ENCODE results near the gene SLC5A11. TPM values are rescaled to one million over a fixed set of nuclear protein-coding genes. Genes with fewer than 3 reads are reported as not detected.
A peak's percentile ranks its signal among the peaks of the same experiment; 100 is the strongest.
"Not testable (repeated sequence)": the region's sequence is repeated elsewhere in the genome, so short reads cannot be mapped to it uniquely, and the experiment has no call there.

The SLC5A11 gene
- total RNA-seq, 2 donors from 2014 or later = not detected

- intact Hi-C loops (cut with DNase I) = no loop called here
Measured at GRCh38 chr16:24852281-24852721, 6.5 kb downstream of the SLC5A11 start.

DNA sequence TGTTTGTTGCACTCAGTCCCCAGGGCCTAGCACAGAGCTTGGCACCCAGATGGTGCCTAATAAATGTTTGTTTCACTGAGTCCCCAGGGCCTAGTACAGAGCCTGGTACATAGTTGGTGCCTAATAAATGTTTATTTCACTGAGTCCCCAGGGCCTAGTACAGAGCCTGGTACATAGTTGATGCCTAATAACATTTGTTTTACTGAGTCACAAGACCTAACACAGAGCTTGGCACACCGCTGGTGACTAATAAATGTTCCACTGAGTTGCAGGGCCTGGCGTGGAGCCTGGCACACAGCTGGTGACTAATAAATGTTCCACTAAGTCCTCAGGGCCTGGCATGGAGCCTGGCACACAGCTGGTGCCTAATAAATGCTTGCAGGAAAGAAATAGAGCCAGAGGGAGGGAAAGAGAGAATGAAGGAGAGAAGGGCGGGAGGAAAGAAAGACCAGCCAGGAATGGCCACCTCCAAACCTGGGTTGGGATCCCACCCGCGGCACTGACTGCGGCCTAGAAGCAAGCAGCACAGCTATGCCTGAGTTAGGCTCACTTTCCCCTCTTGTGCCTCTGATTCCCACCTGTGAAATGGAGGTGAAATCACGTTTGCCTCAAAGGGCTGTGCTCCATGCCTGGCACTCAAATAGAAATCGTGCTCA, 7.5 kb downstream of the SLC5A11 start:
- TF ChIP-seq POLR2A (IDR thresholded peaks at IDR 0.05) (no peak), POLR2AphosphoS5 (IDR thresholded peaks at IDR 0.05) (no peak)
- TF ChIP-seq, protein P1, sequence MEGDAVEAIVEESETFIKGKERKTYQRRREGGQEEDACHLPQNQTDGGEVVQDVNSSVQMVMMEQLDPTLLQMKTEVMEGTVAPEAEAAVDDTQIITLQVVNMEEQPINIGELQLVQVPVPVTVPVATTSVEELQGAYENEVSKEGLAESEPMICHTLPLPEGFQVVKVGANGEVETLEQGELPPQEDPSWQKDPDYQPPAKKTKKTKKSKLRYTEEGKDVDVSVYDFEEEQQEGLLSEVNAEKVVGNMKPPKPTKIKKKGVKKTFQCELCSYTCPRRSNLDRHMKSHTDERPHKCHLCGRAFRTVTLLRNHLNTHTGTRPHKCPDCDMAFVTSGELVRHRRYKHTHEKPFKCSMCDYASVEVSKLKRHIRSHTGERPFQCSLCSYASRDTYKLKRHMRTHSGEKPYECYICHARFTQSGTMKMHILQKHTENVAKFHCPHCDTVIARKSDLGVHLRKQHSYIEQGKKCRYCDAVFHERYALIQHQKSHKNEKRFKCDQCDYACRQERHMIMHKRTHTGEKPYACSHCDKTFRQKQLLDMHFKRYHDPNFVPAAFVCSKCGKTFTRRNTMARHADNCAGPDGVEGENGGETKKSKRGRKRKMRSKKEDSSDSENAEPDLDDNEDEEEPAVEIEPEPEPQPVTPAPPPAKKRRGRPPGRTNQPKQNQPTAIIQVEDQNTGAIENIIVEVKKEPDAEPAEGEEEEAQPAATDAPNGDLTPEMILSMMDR (IDR thresholded peaks at IDR 0.05) = no peak
- no peaks in the 10 kb centered on the region for H3K36me3 ChIP-seq
- H3K27me3 ChIP-seq (replicated peaks; ENCODE audit: insufficient read depth) = no peaks in the 10 kb centered on the region
- DNase-seq (ENCODE audit: low spot score) = no peak
- H3K4me3 ChIP-seq = no peak overlapping the region
- no peaks in the 10 kb centered on the region for H3K9me3 ChIP-seq
- peaks cover 2% of the 10 kb centered on the region for H3K4me1 ChIP-seq (replicated peaks)
- H3K27ac ChIP-seq = no peak overlapping the region
- intact Hi-C loops (cut with DNase I) = no loop called here
- WGBS = 75% methylated on average over 8 of the region's 8 CpGs

More at GRCh38 chr16:24852281-24852721, 6.5 kb downstream of the SLC5A11 start:
- no peak for TF ChIP-seq POLR2A (IDR thresholded peaks at IDR 0.05)
- TF ChIP-seq POLR2AphosphoS5 (IDR thresholded peaks at IDR 0.05) = no peak
- TF ChIP-seq, protein P1 (IDR thresholded peaks at IDR 0.05) = no peak
- H3K36me3 ChIP-seq = no peaks in the 10 kb centered on the region
- DNase-seq (ENCODE audit: low spot score) = no peak
- peaks cover 2% of the 10 kb centered on the region for H3K4me1 ChIP-seq (replicated peaks)
- no peak overlapping the region for H3K27ac ChIP-seq
- no peak overlapping the region for H3K4me3 ChIP-seq
- H3K9me3 ChIP-seq = no peaks in the 10 kb centered on the region
- no peaks in the 10 kb centered on the region for H3K27me3 ChIP-seq (replicated peaks; ENCODE audit: insufficient read depth)
- 55% methylated on average over 8 of the region's 8 CpGs for WGBS

- DNase-seq (ENCODE audit: low spot score) = peak; percentile 16
- H3K27me3 ChIP-seq (replicated peaks; ENCODE audit: insufficient read depth) = no peaks in the 10 kb centered on the region
- peaks cover 2% of the 10 kb centered on the region for H3K4me1 ChIP-seq (replicated peaks)
- no peak overlapping the region for H3K4me3 ChIP-seq
- no peak overlapping the region for H3K27ac ChIP-seq
- no peaks in the 10 kb centered on the region for H3K36me3 ChIP-seq
- TF ChIP-seq POLR2A (IDR thresholded peaks at IDR 0.05) (no peak), POLR2AphosphoS5 (IDR thresholded peaks at IDR 0.05) (no peak)
- TF ChIP-seq, protein P1 (IDR thresholded peaks at IDR 0.05) = no peak
- H3K9me3 ChIP-seq = no peaks in the 10 kb centered on the region
- 5% methylated on average over 15 of the region's 18 CpGs for WGBS
- intact Hi-C loops (cut with DNase I) = no loop called here
Measured at GRCh38 chr16:24853830-24854229, 8.1 kb downstream of the SLC5A11 start.

GRCh38 chr16:24854607-24855171, 8.9 kb downstream of the SLC5A11 start:
- Histone ChIP-seq H3K36me3 (no peaks in the 10 kb centered on the region), H3K27ac (no peak overlapping the region), H3K27me3 (replicated peaks; ENCODE audit: insufficient read depth) (no peaks in the 10 kb centered on the region), H3K9me3 (no peaks in the 10 kb centered on the region), H3K4me3 (no peak overlapping the region), H3K4me1 (replicated peaks) (peaks cover 2% of the 10 kb centered on the region)
- intact Hi-C loops (cut with DNase I) = no loop called here
- TF ChIP-seq POLR2A (IDR thresholded peaks at IDR 0.05) = no peak
- TF ChIP-seq POLR2AphosphoS5 (IDR thresholded peaks at IDR 0.05) = no peak
- TF ChIP-seq, protein P1 (IDR thresholded peaks at IDR 0.05) = no peak
- no peak for DNase-seq (ENCODE audit: low spot score)

GRCh38 chr16:24855678-24856077, 9.9 kb downstream of the SLC5A11 start:
- Histone ChIP-seq H3K36me3 (no peaks in the 10 kb centered on the region), H3K9me3 (no peaks in the 10 kb centered on the region), H3K4me1 (replicated peaks) (peaks cover 2% of the 10 kb centered on the region), H3K4me3 (no peak overlapping the region), H3K27ac (no peak overlapping the region), H3K27me3 (replicated peaks; ENCODE audit: insufficient read depth) (no peaks in the 10 kb centered on the region)
- TF ChIP-seq POLR2A (IDR thresholded peaks at IDR 0.05) (no peak), POLR2AphosphoS5 (IDR thresholded peaks at IDR 0.05) (peak; percentile 6)
- intact Hi-C loops (cut with DNase I) = no loop called here
- WGBS = 42% methylated on average over 5 of the region's 5 CpGs
- DNase-seq (ENCODE audit: low spot score) = peak; percentile 17

DNA sequence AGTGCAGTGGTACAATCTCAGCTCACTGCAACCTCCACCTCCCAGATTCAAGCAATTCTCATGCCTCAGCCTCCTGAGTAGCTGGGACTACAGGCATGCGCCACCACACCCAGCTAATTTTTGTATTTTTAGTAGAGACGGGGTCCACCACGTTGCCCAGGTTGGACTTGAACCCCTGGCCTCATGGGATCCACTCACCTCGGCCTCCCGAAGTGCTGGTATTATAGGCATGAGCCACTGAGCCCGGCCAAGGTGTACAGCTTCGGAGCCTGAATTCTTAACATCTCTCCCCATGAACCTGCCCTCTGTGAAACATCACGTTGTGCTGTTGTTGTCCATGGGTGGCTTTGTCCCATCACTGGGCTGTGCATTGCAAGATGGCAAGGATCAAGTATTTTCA, 11.1 kb downstream of the SLC5A11 start:
- intact Hi-C loops (cut with DNase I); H3K4me3 ChIP-seq; H3K4me1 ChIP-seq (replicated peaks); DNase-seq (ENCODE audit: low spot score); H3K9me3 ChIP-seq; H3K27me3 ChIP-seq (replicated peaks; ENCODE audit: insufficient read depth); H3K36me3 ChIP-seq; H3K27ac ChIP-seq: not testable (repeated sequence)
- 85% methylated on average over 8 of the region's 8 CpGs for WGBS

All from prostate gland (tissue), 2 donors.